Measurements from ENCODE around the gene AMPD1. TPM values are rescaled to one million over a fixed set of nuclear protein-coding genes. Genes with fewer than 3 reads are reported as not detected.

AMPD1 gene
- total RNA-seq (2022): not detected in 2 replicates
- Bru-seq, nascent RNA: percentile 13 among the genes with signal in this experiment
- percentile 14 among the genes with signal in this experiment for BruChase-seq, experiment 1, labeled RNA remaining after a 6-hour chase
- BruChase-seq, experiment 2, labeled RNA remaining after a 2-hour chase: percentile 16 among the genes with signal in this experiment
- long read RNA-seq: 0 reads

DNA sequence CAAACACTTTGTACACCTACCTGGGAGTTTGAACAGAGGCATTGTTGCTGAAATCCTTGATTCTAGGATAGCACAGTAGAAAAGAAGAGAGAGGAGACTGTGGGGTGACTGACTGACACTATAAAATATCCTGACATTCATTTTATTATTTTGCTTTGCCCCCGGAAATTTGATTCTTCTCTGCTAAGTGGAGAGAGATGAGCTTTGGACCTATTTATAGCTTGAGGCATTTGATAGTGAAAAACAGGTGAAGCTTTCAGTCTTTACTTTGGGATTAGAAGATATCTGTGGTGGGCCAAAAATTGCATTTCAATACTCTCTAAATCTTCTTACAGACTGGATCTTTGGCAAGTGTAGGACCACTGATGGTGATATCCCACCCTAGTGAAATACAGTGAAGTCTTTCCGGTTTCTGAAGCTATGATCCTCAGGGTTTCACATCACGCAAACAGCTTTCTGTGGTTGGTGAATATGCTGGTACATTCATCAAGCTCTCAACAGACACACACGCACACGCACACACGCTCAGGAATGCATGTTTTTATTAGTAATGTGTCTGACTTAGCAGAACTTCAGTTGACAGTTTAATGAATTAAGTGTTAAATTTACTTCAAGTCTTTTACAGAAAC is at the start of gene AMPD1:
Gene AMPD1, minus strand, starts transcription at position 117 of the 629 bp plus-strand sequence. Its CDS starts 75 bp downstream, at position 42.
- intact Hi-C loops (cut with micrococcal nuclease; ENCODE audit: unreplicated experiment): no loop called here
- Mint-ChIP-seq H3K4me3 (ENCODE audit: low read depth, unreplicated experiment) (no peak within 1 kb of the TSS), H3K4me1 (ENCODE audit: low read depth, unreplicated experiment) (no peaks in the 10 kb centered on the region), H3K27ac (ENCODE audit: unreplicated experiment) (no peak within 1 kb of the TSS), H3K36me3 (ENCODE audit: insufficient read depth, unreplicated experiment) (no peaks in the 10 kb centered on the region), H3K9me3 (ENCODE audit: low read depth, unreplicated experiment) (no peaks in the 10 kb centered on the region), H3K27me3 (ENCODE audit: unreplicated experiment) (peaks cover 6% of the 10 kb centered on the region)
- TF ChIP-seq, protein P1, sequence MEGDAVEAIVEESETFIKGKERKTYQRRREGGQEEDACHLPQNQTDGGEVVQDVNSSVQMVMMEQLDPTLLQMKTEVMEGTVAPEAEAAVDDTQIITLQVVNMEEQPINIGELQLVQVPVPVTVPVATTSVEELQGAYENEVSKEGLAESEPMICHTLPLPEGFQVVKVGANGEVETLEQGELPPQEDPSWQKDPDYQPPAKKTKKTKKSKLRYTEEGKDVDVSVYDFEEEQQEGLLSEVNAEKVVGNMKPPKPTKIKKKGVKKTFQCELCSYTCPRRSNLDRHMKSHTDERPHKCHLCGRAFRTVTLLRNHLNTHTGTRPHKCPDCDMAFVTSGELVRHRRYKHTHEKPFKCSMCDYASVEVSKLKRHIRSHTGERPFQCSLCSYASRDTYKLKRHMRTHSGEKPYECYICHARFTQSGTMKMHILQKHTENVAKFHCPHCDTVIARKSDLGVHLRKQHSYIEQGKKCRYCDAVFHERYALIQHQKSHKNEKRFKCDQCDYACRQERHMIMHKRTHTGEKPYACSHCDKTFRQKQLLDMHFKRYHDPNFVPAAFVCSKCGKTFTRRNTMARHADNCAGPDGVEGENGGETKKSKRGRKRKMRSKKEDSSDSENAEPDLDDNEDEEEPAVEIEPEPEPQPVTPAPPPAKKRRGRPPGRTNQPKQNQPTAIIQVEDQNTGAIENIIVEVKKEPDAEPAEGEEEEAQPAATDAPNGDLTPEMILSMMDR (IDR thresholded peaks at IDR 0.05; ENCODE audit: unreplicated experiment): no peak
- CTCF ChIA-PET: interaction anchor here (0.6 kb wide), 1 partner anchor 25 kb away, joined by 10 read pairs; the partner anchor contains the start of gene DENND2C
- no peak for DNase-seq
- no TSS peak for BruUV-seq (replicated peaks)

GRCh38 chr1:114741963-114742746 is 46.8 kb upstream of the AMPD1 start:
- H3K4me1 Mint-ChIP-seq (ENCODE audit: low read depth, unreplicated experiment): no peaks in the 10 kb centered on the region
- no peak for DNase-seq
- no TSS peak for BruUV-seq (replicated peaks)
- no peak overlapping the region for H3K4me3 Mint-ChIP-seq (ENCODE audit: low read depth, unreplicated experiment)
- TF ChIP-seq, protein P1 (IDR thresholded peaks at IDR 0.05; ENCODE audit: unreplicated experiment): no peak
- no peak overlapping the region for H3K27ac Mint-ChIP-seq (ENCODE audit: unreplicated experiment)
- intact Hi-C loops (cut with micrococcal nuclease; ENCODE audit: unreplicated experiment): no loop called here
- CTCF ChIA-PET: no interaction called here
- H3K27me3 Mint-ChIP-seq (ENCODE audit: unreplicated experiment): no peaks in the 10 kb centered on the region
- H3K9me3 Mint-ChIP-seq (ENCODE audit: low read depth, unreplicated experiment): no peaks in the 10 kb centered on the region
- H3K36me3 Mint-ChIP-seq (ENCODE audit: insufficient read depth, unreplicated experiment): peaks cover 25% of the 10 kb centered on the region

GRCh38 chr1:114740331-114740730 is 45.0 kb upstream of the AMPD1 start:
- CTCF ChIA-PET: no interaction called here
- Mint-ChIP-seq H3K27ac (ENCODE audit: unreplicated experiment) (no peak overlapping the region), H3K4me3 (ENCODE audit: low read depth, unreplicated experiment) (no peak overlapping the region), H3K27me3 (ENCODE audit: unreplicated experiment) (no peaks in the 10 kb centered on the region), H3K9me3 (ENCODE audit: low read depth, unreplicated experiment) (no peaks in the 10 kb centered on the region), H3K4me1 (ENCODE audit: low read depth, unreplicated experiment) (peaks cover 10% of the 10 kb centered on the region), H3K36me3 (ENCODE audit: insufficient read depth, unreplicated experiment) (peaks cover 34% of the 10 kb centered on the region)
- intact Hi-C loops (cut with micrococcal nuclease; ENCODE audit: unreplicated experiment): no loop called here
- DNase-seq: no peak
- TF ChIP-seq, protein P1 (IDR thresholded peaks at IDR 0.05; ENCODE audit: unreplicated experiment): no peak
- no TSS peak for BruUV-seq (replicated peaks)

DNA sequence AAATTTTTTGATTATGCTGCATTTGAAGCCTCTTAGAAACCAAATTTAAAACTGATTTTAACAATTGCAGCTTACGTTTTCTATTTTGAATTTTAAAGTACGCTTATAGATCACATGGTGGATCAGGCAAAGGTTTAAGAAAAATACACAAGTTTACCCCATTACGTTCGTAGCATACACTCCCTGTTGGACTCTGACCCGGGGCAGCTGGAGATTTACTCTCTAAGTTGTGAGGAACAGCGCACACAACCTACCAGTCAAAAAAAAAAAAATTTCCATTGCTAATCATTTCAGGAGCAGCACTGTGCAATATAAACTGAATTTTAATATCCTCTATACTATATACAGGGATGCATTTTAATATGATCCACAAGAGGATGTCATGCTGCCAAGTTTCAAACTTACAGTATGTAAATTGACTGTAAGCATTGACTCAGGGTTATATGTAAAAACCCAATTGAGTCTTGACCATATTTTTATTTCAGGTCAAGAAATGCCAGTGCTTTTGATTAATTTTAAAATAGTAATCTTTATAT is 42.0 kb upstream of the AMPD1 start:
- no peak for DNase-seq
- TF ChIP-seq, protein P1 (IDR thresholded peaks at IDR 0.05; ENCODE audit: unreplicated experiment): no peak
- H3K4me1 Mint-ChIP-seq (ENCODE audit: low read depth, unreplicated experiment): peaks cover 10% of the 10 kb centered on the region
- no peak overlapping the region for H3K27ac Mint-ChIP-seq (ENCODE audit: unreplicated experiment)
- H3K4me3 Mint-ChIP-seq (ENCODE audit: low read depth, unreplicated experiment): no peak overlapping the region
- intact Hi-C loops (cut with micrococcal nuclease; ENCODE audit: unreplicated experiment): no loop called here
- no peaks in the 10 kb centered on the region for H3K9me3 Mint-ChIP-seq (ENCODE audit: low read depth, unreplicated experiment)
- no TSS peak for BruUV-seq (replicated peaks)
- no peaks in the 10 kb centered on the region for H3K27me3 Mint-ChIP-seq (ENCODE audit: unreplicated experiment)
- CTCF ChIA-PET: no interaction called here
- peaks cover 36% of the 10 kb centered on the region for H3K36me3 Mint-ChIP-seq (ENCODE audit: insufficient read depth, unreplicated experiment)
